COLO668 (cell line): ENCODE results near the gene SIT1.
"Not testable (repeated sequence)": the region's sequence is repeated elsewhere in the genome, so short reads cannot be mapped to it uniquely, and the experiment has no call there.

Experiments used
- DNase-seq: peaks from one replicate; lab custom pipeline; 2025; ENCODE audit not compliant: unreplicated experiment; lab: John Stamatoyannopoulos, UW

Gene SIT1

GRCh38 chr9:35637427-35637955, 13.2 kb downstream of the SIT1 start:
- not testable (repeated sequence) for DNase-seq

DNA sequence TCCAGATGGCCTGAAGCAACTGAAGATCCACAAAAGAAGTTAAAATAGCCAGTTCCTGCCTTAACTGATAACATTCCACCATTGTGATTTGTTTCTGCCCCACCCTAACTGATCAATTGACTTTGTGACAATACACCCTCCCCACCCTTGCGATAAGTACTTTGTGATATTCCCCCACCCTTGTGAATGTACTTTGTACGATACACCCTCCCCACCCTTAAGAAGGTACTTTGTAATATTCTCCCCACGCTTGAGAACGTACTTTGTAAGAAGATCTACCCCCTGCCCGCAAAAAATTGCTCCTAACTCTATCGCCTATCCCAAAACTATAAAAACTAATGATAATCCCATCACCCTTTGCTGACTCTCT, 13.9 kb downstream of the SIT1 start:
- not testable (repeated sequence) for DNase-seq

DNA sequence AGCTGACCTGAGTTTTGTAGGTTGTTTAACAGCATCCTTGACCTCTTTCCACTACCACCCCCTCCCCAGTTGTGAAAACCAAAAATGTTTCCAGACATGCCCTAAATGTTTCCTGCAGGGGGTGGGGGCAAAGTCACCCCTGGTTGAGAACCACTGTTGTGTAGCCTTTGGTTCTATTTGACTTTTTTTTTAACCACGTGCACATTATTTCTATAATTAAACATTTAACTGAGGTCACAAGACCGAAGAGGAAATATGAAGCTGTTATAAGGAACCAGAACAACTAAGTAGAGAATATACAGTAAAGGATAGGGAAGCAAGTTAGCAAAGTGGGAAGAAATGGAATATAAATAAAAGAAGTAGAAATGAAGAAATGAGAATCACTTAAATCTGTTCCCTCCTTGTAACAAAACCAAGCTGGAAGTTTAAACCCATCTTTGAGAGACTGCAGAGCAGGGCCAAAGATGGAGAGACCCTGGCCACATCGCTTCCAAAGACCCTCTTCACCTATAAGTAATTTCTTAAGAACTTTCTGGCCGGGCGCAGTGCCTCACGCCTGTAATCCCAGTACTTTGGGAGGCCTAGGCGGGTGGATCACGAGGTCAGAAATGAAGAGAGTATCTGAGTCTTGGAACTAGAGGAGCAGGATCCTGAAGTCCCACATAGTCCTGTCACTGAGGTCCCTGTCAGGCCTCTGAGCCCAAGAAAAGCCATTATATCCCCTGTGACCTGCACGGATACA, 14.4 kb downstream of the SIT1 start:
- DNase-seq = no peak

DNA sequence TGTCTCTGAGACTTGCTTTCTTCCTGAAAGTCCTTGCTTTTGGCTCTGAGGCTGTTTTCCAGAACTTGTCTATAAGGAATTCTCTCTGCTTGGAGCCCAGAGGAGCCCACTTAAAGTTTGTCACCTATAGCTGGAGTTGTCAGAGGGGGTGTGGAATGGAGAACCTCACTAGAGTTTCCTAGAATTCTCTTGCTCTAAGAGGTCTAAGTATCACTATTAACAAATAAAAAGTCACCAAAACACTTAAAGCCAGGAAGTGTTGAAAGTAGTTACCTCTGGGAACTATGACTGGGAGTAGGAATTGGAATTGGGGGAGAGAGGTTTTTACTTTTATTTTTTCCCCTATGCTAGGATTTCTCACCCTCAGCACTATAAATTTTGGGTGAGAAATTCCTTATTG, 15.0 kb downstream of the SIT1 start:
- no peak for DNase-seq

DNA sequence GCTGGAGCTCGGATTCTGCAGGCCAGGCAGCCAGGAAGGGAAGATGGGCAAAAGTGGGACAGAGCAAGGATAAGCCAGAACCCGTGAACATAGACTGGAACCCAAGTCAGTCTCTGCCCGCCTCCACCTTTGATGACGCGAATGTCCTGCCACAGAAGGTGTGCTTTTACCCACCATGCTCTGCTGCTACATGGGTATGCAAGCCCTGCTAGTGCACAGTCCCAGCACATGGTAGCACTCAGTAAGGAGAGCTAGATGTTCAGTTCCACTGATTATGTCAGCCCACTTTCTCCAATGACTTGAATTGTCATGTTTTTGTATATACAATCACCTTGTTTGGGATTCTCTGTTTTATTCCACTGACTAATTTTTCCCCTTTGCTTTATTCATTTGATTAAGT, 21.1 kb downstream of the SIT1 start:
- no peak for DNase-seq

- DNase-seq = no peak
Measured at GRCh38 chr9:35628389-35628991, 22.2 kb downstream of the SIT1 start.

- DNase-seq = no peak
Measured at GRCh38 chr9:35627575-35627974, 23.2 kb downstream of the SIT1 start.

DNA sequence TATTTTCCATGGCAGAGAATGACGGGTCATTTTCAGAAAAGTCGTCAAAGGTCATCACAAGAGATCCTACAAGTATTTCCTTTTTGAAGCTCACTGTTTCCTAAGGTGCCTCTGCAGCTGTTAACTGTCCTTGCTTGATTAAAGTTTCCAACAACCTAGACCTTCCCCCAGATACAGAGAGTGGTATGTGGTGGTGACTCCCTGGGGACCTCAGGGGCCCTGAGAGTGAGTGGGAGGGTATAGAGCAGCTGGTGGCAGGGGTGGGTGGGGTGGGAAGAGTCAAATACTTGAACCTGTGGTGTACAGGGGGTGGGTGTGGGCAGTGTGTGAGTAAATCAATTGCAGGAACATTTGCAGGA, 31.0 kb downstream of the SIT1 start:
- DNase-seq = no peak

DNA sequence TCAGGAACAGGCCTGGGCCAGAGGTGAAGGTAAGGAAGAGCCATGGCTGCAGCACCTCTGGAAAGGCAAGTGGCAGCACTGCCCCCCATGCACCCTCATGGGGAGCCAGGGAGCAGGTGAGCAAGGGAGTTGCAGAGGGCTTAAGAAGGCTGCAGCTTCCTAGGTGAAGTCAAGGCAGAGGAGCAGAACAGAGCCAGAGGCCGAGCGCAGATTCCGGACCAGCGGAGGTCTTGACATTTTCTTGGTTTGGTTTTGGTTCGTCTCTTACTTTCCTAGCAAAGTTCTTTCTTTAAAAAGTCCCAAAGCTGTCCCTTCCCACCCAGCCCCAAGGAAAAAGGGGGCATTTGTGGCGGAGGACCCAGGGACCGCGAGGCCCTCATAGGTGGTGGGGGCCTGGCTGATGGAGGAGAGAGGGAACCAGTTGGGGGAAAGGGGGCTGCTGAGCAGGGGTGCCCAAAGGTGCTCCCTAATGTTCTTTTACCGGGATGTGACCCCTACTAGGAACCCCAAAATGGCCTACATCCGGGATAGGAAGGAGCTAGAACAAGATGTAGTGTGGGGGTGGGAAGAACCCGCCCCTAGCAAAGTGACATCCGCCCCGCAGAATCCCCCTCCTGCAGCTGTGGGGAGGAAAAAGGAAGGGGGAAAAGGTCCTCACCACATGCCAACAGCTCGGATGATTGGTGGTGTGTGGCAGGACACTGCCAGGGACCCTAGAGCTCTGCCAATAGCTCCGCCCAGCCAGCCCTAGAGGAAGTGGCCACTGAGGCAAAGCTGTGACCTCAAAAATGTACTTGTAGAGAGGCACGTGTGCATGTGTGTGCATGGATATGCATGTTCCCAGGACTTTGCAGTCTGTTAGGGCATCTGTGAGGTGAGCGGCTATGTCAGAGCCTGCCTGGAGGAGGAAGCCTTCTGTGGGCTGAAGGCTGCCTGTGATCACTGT, 31.6 kb downstream of the SIT1 start:
- DNase-seq = no peak

DNA sequence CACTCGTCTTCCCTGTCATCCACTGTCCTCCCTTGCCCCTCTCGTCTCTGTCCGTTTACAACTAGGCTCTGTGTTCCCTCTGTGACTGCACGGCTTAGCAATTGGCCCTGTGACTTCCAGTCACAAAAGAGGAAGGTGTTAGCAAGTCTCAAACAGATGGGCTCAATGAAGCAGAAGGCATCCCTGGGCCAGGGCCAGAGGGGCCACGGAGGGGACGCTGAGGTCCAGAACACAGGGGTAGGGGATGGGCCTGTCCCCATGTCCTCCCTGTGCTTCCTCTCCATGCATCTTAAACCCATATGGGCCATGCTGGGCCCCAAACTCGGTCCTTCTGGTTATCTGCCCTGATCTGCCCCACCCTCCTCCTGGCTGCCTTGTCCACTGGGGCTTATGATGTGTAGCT, 32.4 kb downstream of the SIT1 start, which contains the start of gene CD72:
Gene CD72, minus strand, starts transcription at position 89 of the 403 bp plus-strand sequence. CDS start 110 bp downstream, outside the sequence.
- no peak for DNase-seq

- DNase-seq = no peak
Measured at GRCh38 chr9:35617548-35617947, 33.2 kb downstream of the SIT1 start.

GRCh38 chr9:35616681-35617459, 33.9 kb downstream of the SIT1 start:
- peak; percentile 52 for DNase-seq

DNA sequence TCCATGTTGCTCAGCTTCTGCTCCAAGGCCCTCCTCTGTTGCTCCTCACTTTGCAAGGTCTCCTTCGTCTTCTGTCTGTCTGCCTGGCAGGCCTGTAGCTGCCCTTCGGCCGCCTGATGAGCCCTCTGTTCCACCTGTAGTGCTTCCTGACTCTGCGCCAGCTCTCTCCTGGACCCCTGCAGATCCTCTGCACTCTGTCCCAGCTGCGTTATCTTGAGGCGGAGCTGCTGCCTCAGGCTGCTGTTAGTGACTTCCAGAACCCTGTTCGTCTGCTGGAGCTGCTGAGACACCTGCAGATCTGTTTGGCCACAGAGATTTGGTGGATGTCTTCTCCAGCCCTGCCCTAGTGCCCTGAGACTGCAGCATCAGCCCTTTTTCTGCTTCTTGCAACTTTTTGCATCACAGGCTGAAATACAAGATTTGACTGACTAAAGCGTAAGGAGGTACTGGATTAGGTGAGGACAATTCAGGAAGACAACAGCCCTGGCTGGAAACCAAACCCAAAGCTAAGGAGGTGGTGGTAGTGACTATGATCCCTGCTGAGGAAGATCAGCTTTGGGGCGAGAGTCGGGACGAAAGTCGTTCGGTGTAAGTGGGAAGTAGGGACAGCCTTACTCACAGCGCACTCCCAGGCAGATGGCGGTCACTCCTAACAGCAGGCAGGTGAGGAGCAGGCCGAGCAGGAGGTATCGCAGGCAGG, 34.6 kb downstream of the SIT1 start:
- no peak for DNase-seq

GRCh38 chr9:35612843-35613242, 37.9 kb downstream of the SIT1 start:
- DNase-seq = no peak

GRCh38 chr9:35612066-35612465, 38.7 kb downstream of the SIT1 start:
- DNase-seq = not testable (repeated sequence)

- peak; percentile 24 for DNase-seq
Measured at GRCh38 chr9:35611230-35611797, 39.4 kb downstream of the SIT1 start.

DNA sequence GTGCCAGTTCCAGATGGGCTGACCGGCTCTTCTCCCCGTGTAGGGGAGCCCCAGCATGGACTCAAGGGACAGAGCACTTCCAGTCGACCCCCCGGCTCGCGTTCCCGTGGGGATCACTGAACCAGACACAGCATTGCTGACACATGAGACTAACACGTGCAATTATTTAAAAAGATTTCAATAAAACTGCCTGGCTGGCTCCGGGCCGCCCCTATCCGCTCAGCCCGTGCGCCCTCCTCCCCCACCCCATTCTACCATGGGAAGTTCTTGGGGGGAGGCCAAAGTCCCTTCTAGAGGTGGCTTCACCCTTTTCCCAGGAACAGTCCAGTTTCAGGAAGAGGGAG, 40.9 kb downstream of the SIT1 start:
- DNase-seq = no peak

- no peak for DNase-seq
Measured at GRCh38 chr9:35609001-35609819, 41.5 kb downstream of the SIT1 start.

DNA sequence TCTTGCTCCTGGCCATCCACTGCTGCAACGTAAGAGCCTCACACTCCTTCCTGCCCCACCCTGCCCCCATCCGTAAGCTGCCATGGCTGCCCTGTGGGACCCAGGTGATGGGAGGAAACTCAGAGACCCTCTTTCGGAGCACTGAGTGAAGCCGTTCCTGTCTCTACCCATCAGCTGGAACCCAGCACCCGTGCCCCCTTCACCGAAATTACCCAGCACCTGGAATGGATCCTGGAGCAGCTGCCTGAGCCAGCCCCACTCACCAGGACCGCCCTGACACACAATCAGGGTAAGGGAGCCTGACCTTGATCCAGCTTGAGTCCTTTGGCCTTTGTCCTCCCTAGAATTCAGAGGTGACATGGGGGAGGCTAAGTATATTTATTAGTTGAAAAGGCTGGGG, 42.5 kb downstream of the SIT1 start:
- no peak for DNase-seq
